ENCODE results near the gene ADAT3.

DNA sequence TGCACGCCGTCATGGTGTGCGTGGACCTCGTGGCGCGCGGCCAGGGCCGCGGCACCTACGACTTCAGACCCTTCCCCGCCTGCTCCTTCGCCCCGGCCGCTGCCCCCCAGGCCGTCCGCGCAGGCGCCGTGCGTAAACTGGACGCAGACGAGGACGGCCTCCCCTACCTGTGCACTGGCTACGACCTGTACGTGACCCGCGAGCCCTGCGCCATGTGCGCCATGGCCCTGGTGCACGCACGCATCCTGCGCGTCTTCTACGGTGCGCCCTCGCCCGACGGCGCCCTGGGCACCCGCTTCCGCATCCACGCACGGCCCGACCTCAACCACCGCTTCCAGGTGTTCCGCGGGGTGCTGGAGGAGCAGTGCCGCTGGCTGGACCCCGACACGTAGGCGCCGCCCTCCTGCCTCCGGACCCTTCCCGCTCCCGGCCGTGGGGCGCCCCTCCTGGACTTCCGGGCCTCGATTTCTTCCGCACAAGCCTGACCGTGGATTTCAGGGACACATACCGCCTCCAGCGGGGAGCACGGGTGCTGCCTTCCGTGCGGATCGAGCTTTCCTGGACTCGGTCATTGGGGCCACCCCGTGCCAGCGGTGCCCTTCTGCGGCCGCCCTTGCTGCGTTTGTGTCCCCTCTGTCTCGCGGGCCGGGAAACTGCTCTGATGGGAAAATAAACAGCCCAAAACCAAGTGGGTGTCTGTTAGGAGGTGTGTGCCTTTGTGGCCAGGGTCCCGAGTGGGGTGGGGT, 7.7 kb downstream of the ADAT3 start:
- TF ChIP-seq CTCF (IDR thresholded peaks at IDR 0.05; ENCODE audit: low read depth, low read length, poor library complexity, severe bottlenecking) (no peak), EZH2phosphoT487 (IDR thresholded peaks at IDR 0.05; ENCODE audit: borderline replicate concordance, low read length) (no peak)
